Sigmoid colon (tissue), 7 donors: ENCODE results near the gene HAUS3. TPM values are rescaled to one million over a fixed set of nuclear protein-coding genes. Genes with fewer than 3 reads are reported as not detected.

Experiments used
- DNase-seq: peaks from one replicate; pipeline ENCODE4 v3.0.0-alpha.2; 2019
- H3K27ac ChIP-seq, 4 donors: fragments of 200-600 bp; sonication (generic); one replicate each; pipeline ENCODE4 v1.5.1; 2016 to 2019; ENCODE audit warnings: mild to moderate bottlenecking in 1 of 4
- H3K27me3 ChIP-seq, 3 donors: fragments of 200-600 bp; sonication (generic); one replicate each; pipeline ENCODE4 v1.5.1; 2019; ENCODE audit warnings: mild to moderate bottlenecking in 1 of 3
- H3K36me3 ChIP-seq, 4 donors: fragments of 200-600 bp; sonication (generic); one replicate each; pipeline ENCODE4 v1.5.1; 2016 to 2019
- H3K4me1 ChIP-seq, 4 donors: fragments of 200-600 bp; sonication (generic); one replicate each; pipeline ENCODE4 v1.5.1; 2017 to 2019
- H3K4me3 ChIP-seq, 4 donors: fragments of 200-600 bp; sonication (generic); one replicate each; pipeline ENCODE4 v1.5.1; 2017 to 2019; ENCODE audit warnings: mild to moderate bottlenecking in 2 of 4, moderate library complexity in 1 of 4
- H3K9me3 ChIP-seq, 4 donors: fragments of 200-600 bp in 3 of 4; sonication (generic) in 3 of 4; one replicate each; pipeline versions ENCODE4 v1.5.1 to v1.6.1; 2013 to 2019
- EP300 ChIP-seq, 4 donors: sonication (generic); formaldehyde crosslinking; IDR thresholded peaks; one replicate each; pipeline ENCODE4 v1.6.1; 2017; ENCODE audit warnings: antibody characterized with exemption in 4 of 4
- POLR2A ChIP-seq, 2 donors: fragments of 450-650 bp; IDR thresholded peaks; one replicate each; pipeline ENCODE4 v1.6.1; 2016; ENCODE audit warnings: antibody characterized with exemption in 2 of 2, mild to moderate bottlenecking in 2 of 2, moderate library complexity in 2 of 2
- POLR2AphosphoS5 ChIP-seq, 4 donors: sonication (generic); formaldehyde crosslinking; IDR thresholded peaks; one replicate each; pipeline ENCODE4 v1.6.1; 2017; ENCODE audit warnings: antibody characterized with exemption in 4 of 4
- WGBS, 2 donors: extraction: QIAGEN DNeasy Blood & Tissue Kit; methylation state at CpG; one replicate each; pipeline ENCODE4 v1.1.7; 2013; 5-methylcytosine and 5-hydroxymethylcytosine counted together
- intact Hi-C: fragments of 100-400 bp; cut with DNase I; formaldehyde crosslinking; loops from one replicate; pipeline ENCODE4 v1.15.1; 2023
- polyA plus RNA-seq, 3 donors: library from polyadenylated mRNA; stranded (reverse); fragments of 200-250 nt; gene quantifications; one replicate each; pipeline ENCODE4 v1.2.3, GENCODE V29; 2013
- total RNA-seq, 4 donors: library from RNA; depleted of rRNA; stranded (reverse); fragments of >200 nt; gene quantifications; one replicate each; pipeline ENCODE4 v1.1.0, GENCODE V29; 2016
- TF ChIP-seq, protein P1 (sequence below), 4 experiments: fragments of 450-650 bp in 3 of 4; fragments of 200-600 bp in 1 of 4; IDR thresholded peaks; one replicate each; pipeline ENCODE4 v1.5.1; 2016 to 2019; ENCODE audit warnings: antibody characterized with exemption in 4 of 4, mild to moderate bottlenecking in 3 of 4, moderate library complexity in 2 of 4
- donor health status: healthy with polysubstance abuse.
- donor health status: Bipolar disorder and iron deficiency.
- donor health status: healthy.

HAUS3 gene
- total and polyA plus RNA-seq, 7 donors, result 3.2 to 18.5 (median 12.1) TPM

DNA sequence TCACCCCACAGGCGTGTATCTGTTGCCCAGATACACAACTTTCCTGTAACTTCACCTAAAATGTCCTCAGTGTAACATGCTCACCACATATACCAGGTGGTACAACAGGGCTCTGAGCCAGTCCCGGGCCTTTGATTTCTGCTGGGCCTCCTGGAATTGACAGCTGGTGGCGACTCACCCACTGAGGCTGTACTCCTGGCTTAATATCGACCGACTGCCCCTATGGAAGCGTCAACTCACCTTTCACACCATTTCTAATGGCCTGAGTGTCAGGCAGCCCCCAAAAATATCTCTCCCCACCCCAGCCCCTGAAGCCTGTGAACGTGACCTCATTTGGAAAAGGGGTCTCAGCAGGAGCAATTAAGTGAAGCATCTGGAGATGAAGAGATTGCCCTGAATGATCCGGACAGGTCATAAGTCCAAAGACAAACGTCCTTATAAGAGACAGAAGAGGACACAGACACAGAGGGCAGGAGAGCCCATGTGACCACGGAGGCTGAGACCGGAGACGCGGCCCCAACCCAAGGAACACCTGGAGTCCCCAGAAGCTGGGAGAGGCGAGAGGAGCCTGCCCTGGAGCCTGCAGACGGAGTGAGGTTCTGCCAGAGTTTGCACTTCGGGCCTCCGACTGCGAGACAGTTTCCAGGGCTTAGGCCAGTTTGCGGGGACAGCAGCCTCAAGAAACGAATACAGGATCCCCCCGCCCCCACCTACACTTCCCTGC, 32.6 kb upstream of the HAUS3 start:
- TF ChIP-seq EP300 (IDR thresholded peaks at IDR 0.05), result no peak
- no peak for TF ChIP-seq POLR2AphosphoS5 (IDR thresholded peaks at IDR 0.05)
- TF ChIP-seq POLR2A (IDR thresholded peaks at IDR 0.05), result no peak
- TF ChIP-seq, protein P1, sequence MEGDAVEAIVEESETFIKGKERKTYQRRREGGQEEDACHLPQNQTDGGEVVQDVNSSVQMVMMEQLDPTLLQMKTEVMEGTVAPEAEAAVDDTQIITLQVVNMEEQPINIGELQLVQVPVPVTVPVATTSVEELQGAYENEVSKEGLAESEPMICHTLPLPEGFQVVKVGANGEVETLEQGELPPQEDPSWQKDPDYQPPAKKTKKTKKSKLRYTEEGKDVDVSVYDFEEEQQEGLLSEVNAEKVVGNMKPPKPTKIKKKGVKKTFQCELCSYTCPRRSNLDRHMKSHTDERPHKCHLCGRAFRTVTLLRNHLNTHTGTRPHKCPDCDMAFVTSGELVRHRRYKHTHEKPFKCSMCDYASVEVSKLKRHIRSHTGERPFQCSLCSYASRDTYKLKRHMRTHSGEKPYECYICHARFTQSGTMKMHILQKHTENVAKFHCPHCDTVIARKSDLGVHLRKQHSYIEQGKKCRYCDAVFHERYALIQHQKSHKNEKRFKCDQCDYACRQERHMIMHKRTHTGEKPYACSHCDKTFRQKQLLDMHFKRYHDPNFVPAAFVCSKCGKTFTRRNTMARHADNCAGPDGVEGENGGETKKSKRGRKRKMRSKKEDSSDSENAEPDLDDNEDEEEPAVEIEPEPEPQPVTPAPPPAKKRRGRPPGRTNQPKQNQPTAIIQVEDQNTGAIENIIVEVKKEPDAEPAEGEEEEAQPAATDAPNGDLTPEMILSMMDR (IDR thresholded peaks at IDR 0.05), result no peak
- Histone ChIP-seq H3K4me3 (no peak overlapping the region), H3K36me3 (no peaks in the 10 kb centered on the region), H3K27ac (no peak overlapping the region), H3K27me3 (no peaks in the 10 kb centered on the region), H3K4me1 (no peaks in the 10 kb centered on the region), H3K9me3 (no peaks in the 10 kb centered on the region)
- intact Hi-C loops, result no loop called here
- WGBS, 2 donors, result 85 to 90% methylated on average over 21 of the region's 21 CpGs
- no peak for DNase-seq

DNA sequence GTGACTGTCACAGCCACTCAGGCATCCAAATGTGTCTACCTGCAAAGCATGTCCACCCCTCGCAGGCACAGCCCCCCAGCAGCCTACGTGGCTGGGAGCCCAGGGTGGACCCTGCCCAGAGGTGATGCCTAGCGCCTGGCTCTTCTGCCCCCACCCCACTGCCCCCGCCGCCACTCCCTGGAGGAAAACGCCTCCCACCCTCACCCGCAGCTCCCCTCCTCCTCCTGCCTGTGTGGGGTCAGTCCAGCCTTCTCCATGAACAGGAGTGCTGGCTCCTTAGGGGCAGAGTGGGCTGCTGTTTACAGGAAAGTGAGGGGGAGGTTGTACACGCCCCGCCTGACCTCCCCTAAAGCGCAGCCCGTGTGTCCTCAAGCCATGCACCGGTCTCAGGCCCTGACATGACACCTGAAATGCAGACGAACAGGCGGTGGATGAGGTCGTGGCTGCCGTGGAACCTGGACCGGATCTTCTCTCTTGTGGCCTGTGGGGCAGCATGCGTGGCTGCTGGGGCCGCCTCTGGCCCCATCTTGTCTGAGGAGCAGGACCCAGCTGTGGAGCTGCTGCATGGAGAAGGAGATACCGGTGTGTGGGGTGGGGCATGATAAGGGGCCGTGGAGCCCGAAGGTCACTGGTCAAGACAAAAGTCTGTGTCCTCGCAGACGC, 31.9 kb upstream of the HAUS3 start:
- H3K4me1 ChIP-seq, result no peaks in the 10 kb centered on the region
- TF ChIP-seq, protein P1 (IDR thresholded peaks at IDR 0.05), result no peak
- TF ChIP-seq POLR2A (IDR thresholded peaks at IDR 0.05) (no peak), POLR2AphosphoS5 (IDR thresholded peaks at IDR 0.05) (no peak), EP300 (IDR thresholded peaks at IDR 0.05) (no peak)
- DNase-seq, result no peak
- no peak overlapping the region for H3K4me3 ChIP-seq
- H3K27ac ChIP-seq, result no peak overlapping the region
- no peaks in the 10 kb centered on the region for H3K27me3 ChIP-seq
- WGBS, 2 donors, result 86% methylated on average over 24 of the region's 24 CpGs
- H3K9me3 ChIP-seq, result no peaks in the 10 kb centered on the region
- intact Hi-C loops, result no loop called here
- H3K36me3 ChIP-seq, result no peaks in the 10 kb centered on the region

DNA sequence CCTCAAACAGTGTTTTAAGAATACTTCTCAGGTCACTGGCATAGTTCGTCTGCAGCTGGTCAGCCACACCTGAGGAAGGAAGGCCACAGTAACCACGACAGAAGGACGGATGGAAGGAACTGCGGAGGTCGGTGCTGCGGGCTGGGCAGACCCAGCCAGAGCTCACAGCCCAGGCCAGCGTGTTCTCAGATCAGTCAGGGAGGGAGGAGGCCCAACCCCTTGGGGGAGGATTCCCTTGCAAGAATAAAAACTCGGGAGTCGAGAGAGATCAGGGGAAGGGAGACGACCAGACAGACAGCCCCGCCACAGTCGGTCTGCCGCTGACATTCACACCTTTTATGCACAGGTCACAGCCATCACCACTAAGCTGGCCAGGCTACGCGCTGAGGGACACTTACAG, 31.3 kb upstream of the HAUS3 start:
- TF ChIP-seq EP300 (IDR thresholded peaks at IDR 0.05), result no peak
- no peak for TF ChIP-seq POLR2AphosphoS5 (IDR thresholded peaks at IDR 0.05)
- TF ChIP-seq POLR2A (IDR thresholded peaks at IDR 0.05), result no peak
- TF ChIP-seq, protein P1 (IDR thresholded peaks at IDR 0.05), result no peak
- DNase-seq, result no peak
- H3K36me3 ChIP-seq, result no peaks in the 10 kb centered on the region
- no peak overlapping the region for H3K27ac ChIP-seq
- no peaks in the 10 kb centered on the region for H3K27me3 ChIP-seq
- WGBS, 2 donors, result 83 to 89% methylated on average over 15 of the region's 15 CpGs
- no peaks in the 10 kb centered on the region for H3K4me1 ChIP-seq
- no peak overlapping the region for H3K4me3 ChIP-seq
- intact Hi-C loops, result no loop called here
- H3K9me3 ChIP-seq, result no peaks in the 10 kb centered on the region

DNA sequence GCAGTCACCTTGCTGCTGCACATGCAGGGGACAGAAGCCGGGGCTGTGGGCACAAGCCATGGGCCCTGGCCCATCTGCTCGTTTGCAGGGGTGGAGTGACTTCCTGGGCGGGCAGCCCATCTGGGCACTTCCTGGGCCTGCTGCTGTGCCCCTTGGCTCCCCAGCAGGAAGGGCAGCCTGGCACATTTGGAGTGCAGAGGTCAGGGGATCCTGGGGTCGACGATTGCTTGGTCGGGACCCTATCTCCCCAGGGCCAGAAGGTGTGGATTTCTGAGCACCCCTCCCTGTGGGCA, 30.9 kb upstream of the HAUS3 start:
- H3K27ac ChIP-seq, result no peak overlapping the region
- no peak overlapping the region for H3K4me3 ChIP-seq
- no peak for DNase-seq
- 82 to 85% methylated on average over 6 of the region's 6 CpGs for whole genome bisulfite sequencing, 2 donors
- no peaks in the 10 kb centered on the region for H3K27me3 ChIP-seq
- intact Hi-C loops, result no loop called here
- no peak for TF ChIP-seq POLR2A (IDR thresholded peaks at IDR 0.05)
- TF ChIP-seq, protein P1 (IDR thresholded peaks at IDR 0.05), result no peak
- TF ChIP-seq POLR2AphosphoS5 (IDR thresholded peaks at IDR 0.05), result no peak
- TF ChIP-seq EP300 (IDR thresholded peaks at IDR 0.05), result no peak
- H3K4me1 ChIP-seq, result no peaks in the 10 kb centered on the region
- no peaks in the 10 kb centered on the region for H3K36me3 ChIP-seq
- no peaks in the 10 kb centered on the region for H3K9me3 ChIP-seq
